Measurements from ENCODE around the gene NKD2.

DNA sequence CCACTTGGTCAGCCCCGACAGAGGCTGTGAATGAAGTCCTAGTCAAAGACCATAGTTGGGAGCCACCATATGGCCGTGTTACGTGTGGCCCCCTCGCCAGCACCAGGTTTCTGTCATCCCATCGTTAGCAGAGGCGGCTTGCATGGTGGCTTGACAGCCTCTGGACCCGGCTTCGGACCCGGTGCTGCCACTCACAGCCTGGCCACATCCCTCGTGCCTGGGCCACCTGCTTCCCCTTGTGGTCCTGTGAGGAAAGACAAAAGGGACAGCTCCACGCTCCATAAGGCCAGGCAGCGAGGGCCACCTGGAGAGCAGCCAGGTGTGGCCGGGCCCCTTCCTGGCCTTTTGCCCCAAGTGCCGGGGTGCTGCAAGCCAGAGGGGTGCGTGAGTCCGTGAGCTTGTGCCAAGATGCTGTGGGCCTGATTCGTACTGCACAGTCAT is 6.2 kb downstream of the NKD2 start:
- TF ChIP-seq, protein P1, sequence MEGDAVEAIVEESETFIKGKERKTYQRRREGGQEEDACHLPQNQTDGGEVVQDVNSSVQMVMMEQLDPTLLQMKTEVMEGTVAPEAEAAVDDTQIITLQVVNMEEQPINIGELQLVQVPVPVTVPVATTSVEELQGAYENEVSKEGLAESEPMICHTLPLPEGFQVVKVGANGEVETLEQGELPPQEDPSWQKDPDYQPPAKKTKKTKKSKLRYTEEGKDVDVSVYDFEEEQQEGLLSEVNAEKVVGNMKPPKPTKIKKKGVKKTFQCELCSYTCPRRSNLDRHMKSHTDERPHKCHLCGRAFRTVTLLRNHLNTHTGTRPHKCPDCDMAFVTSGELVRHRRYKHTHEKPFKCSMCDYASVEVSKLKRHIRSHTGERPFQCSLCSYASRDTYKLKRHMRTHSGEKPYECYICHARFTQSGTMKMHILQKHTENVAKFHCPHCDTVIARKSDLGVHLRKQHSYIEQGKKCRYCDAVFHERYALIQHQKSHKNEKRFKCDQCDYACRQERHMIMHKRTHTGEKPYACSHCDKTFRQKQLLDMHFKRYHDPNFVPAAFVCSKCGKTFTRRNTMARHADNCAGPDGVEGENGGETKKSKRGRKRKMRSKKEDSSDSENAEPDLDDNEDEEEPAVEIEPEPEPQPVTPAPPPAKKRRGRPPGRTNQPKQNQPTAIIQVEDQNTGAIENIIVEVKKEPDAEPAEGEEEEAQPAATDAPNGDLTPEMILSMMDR (optimal IDR thresholded peaks at IDR 0.05 in 1 of 3, IDR thresholded peaks at IDR 0.05 in 1 of 3, conservative IDR thresholded peaks at IDR 0.05 in 1 of 3; ENCODE audit: extremely low read depth in 1 of 3, insufficient read depth in 2 of 3, low read length in 3 of 3), result no peak
- no peak for TF ChIP-seq EZH2 (IDR thresholded peaks at IDR 0.05; ENCODE audit: low read length)
